Measurements from ENCODE around the gene DISC1.

The DISC1 gene

GRCh38 chr1:231828182-231828920, 201.8 kb downstream of the DISC1 start:
- no peak for DNase-seq

GRCh38 chr1:231829332-231829731, 202.7 kb downstream of the DISC1 start:
- no peak for DNase-seq

GRCh38 chr1:231836227-231836893, 209.8 kb downstream of the DISC1 start:
- no peak for DNase-seq

GRCh38 chr1:231838521-231838920, 211.9 kb downstream of the DISC1 start:
- no peak for DNase-seq

GRCh38 chr1:231839999-231840398, 213.4 kb downstream of the DISC1 start:
- DNase-seq: no peak

- DNase-seq: no peak
Measured at GRCh38 chr1:231841616-231842344, 215.2 kb downstream of the DISC1 start.

GRCh38 chr1:231842441-231842840, 215.9 kb downstream of the DISC1 start:
- DNase-seq: no peak

- DNase-seq: no peak
Measured at GRCh38 chr1:231844986-231845502, 218.5 kb downstream of the DISC1 start.

GRCh38 chr1:231847612-231848397, 221.2 kb downstream of the DISC1 start:
- DNase-seq: no peak

GRCh38 chr1:231849981-231850380, 223.4 kb downstream of the DISC1 start:
- no peak for DNase-seq

GRCh38 chr1:231850786-231851185, 224.2 kb downstream of the DISC1 start:
- no peak for DNase-seq

- no peak for DNase-seq
Measured at GRCh38 chr1:231853588-231854207, 227.1 kb downstream of the DISC1 start.

GRCh38 chr1:231855361-231855760, 228.8 kb downstream of the DISC1 start:
- DNase-seq: no peak

GRCh38 chr1:231855926-231856325, 229.3 kb downstream of the DISC1 start:
- DNase-seq: peak; percentile 17

- DNase-seq: no peak
Measured at GRCh38 chr1:231856426-231856825, 229.8 kb downstream of the DISC1 start.

GRCh38 chr1:231856894-231857293, 230.3 kb downstream of the DISC1 start:
- no peak for DNase-seq

GRCh38 chr1:231857609-231858135, 231.1 kb downstream of the DISC1 start:
- no peak for DNase-seq

GRCh38 chr1:231860221-231861088, 233.9 kb downstream of the DISC1 start:
- DNase-seq: no peak

- DNase-seq: no peak
Measured at GRCh38 chr1:231861541-231862481, 235.2 kb downstream of the DISC1 start.

- DNase-seq: no peak
Measured at GRCh38 chr1:231862611-231863010, 236.0 kb downstream of the DISC1 start.
